ENCODE measurements around the gene C19orf53. TPM values are rescaled to one million over a fixed set of nuclear protein-coding genes. Genes with fewer than 3 reads are reported as not detected.

The C19orf53 gene
- total RNA-seq, 1 donor from 2014 or later, result 71.2 TPM

DNA sequence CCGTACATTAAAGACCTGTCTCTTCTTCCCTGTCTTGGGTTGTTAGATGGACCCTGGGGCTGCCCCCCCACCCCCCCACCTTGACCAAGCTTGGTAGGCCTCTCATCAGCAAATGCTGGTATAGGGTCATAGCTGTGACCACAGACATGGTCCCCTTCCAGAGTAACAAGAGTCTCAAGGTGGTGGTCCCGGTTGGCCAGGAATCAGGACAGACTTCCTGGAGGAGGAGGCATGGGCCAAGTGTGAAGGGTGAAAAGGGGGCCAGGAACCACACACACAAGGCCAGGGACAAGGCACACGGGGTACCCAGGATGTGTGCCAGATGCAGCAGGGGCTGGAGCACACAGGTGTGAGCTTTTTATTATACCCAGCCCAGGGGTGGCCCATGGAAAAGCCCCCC lies 11.0 kb upstream of the C19orf53 start:
- Mint-ChIP-seq H3K4me1 (ENCODE audit: low read depth) (peaks cover 14% of the 10 kb centered on the region), H3K27me3 (ENCODE audit: low read depth) (no peaks in the 10 kb centered on the region), H3K4me3 (ENCODE audit: unreplicated experiment) (peak overlapping the region; percentile 12), H3K9me3 (ENCODE audit: low read depth) (no peaks in the 10 kb centered on the region), H3K36me3 (ENCODE audit: low read depth) (peaks cover 12% of the 10 kb centered on the region), H3K27ac (ENCODE audit: unreplicated experiment) (no peak overlapping the region)
- DNase-seq (ENCODE audit: low spot score), result no peak
- TF ChIP-seq CTCF (IDR thresholded peaks at IDR 0.05), result no peak

DNA sequence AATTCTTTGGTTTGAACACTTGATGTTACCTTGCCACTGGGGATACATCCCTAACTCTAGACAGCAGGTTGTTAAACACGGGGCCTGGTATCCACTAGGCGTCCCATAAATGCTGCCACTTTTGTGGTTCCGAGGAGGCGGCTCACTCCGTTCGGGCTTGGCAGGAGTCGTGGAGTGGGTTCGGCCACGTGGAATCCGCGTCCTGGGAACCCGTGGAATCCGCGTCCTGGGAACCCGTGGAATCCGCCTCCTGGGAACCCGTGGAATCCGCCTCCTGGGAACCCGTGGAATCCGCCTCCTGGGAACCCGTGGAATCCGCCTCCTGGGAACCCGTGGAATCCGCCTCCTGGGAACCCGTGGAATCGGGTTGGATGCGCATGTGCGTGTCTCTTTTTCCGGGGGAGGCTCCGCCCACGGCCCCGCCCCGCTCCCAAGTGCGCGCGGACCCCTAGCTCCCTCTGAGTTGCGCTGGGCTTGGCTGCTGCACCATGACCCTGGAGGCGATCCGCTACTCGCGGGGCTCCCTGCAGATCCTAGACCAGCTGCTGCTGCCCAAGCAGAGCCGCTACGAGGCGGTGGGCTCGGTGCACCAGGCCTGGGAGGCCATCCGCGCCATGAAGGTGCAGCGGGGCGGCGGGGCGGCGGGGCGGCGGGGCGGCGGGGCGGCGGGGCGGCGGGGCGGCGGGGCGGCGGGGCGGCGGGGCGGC lies 10.0 kb upstream of the C19orf53 start, which contains the start of gene MRI1:
Gene MRI1 (plus strand): TSS at position 422 of the 707 bp plus-strand sequence. CDS start 67 bp downstream, at position 489.
- H3K4me1 Mint-ChIP-seq (ENCODE audit: low read depth), result peaks cover 14% of the 10 kb centered on the region
- TF ChIP-seq CTCF (IDR thresholded peaks at IDR 0.05), result no peak
- no peak for DNase-seq (ENCODE audit: low spot score)
- H3K9me3 Mint-ChIP-seq (ENCODE audit: low read depth), result no peaks in the 10 kb centered on the region
- H3K27me3 Mint-ChIP-seq (ENCODE audit: low read depth), result no peaks in the 10 kb centered on the region
- H3K27ac Mint-ChIP-seq (ENCODE audit: unreplicated experiment), result peak within 1 kb of the TSS; percentile 63
- peak within 1 kb of the TSS; percentile 82 for H3K4me3 Mint-ChIP-seq (ENCODE audit: unreplicated experiment)
- peaks cover 10% of the 10 kb centered on the region for H3K36me3 Mint-ChIP-seq (ENCODE audit: low read depth)

GRCh38 chr19:13764821-13765394 lies 9.3 kb upstream of the C19orf53 start:
- H3K27ac Mint-ChIP-seq (ENCODE audit: unreplicated experiment), result peak overlapping the region; percentile 63
- H3K9me3 Mint-ChIP-seq (ENCODE audit: low read depth), result no peaks in the 10 kb centered on the region
- peaks cover 9% of the 10 kb centered on the region for H3K36me3 Mint-ChIP-seq (ENCODE audit: low read depth)
- no peaks in the 10 kb centered on the region for H3K27me3 Mint-ChIP-seq (ENCODE audit: low read depth)
- no peak for DNase-seq (ENCODE audit: low spot score)
- no peak for TF ChIP-seq CTCF (IDR thresholded peaks at IDR 0.05)
- peaks cover 14% of the 10 kb centered on the region for H3K4me1 Mint-ChIP-seq (ENCODE audit: low read depth)
- H3K4me3 Mint-ChIP-seq (ENCODE audit: unreplicated experiment), result peak overlapping the region; percentile 82

DNA sequence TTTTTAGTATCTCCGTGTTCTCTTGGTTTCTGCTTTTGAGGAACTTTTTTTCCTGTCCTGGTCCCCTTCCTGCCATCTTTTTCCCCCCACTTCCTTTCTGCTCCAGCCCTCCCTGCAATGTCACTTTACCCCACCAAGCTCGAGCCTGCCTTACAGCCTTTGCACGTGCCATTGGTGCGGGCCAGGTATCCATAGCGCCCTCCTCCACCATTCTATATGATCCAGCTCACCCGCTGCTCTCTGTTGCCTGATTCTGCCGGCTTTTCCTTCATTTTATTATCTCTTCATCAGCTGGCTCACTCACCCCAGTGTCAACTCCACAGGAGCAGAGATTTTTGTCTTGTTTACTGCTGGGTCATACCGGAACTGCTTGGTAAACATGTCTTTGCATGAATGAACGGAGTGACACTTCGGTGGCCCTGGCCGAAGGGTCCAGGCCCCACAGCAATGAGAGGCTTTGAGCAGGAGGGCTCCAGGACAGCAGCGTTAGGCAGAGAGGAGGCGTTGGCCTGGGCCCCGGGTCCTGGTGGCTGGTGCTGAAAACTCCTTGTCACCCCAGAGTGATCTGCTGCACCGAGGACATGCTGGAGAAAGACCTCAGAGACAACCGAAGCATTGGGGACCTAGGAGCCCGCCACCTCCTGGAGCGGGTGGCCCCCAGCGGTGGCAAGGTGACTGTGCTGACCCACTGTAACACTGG lies 8.7 kb upstream of the C19orf53 start:
- Mint-ChIP-seq H3K4me3 (ENCODE audit: unreplicated experiment) (peak overlapping the region; percentile 82), H3K27me3 (ENCODE audit: low read depth) (no peaks in the 10 kb centered on the region), H3K9me3 (ENCODE audit: low read depth) (no peaks in the 10 kb centered on the region), H3K27ac (ENCODE audit: unreplicated experiment) (peak overlapping the region; percentile 63), H3K36me3 (ENCODE audit: low read depth) (peaks cover 12% of the 10 kb centered on the region), H3K4me1 (ENCODE audit: low read depth) (peaks cover 14% of the 10 kb centered on the region)
- TF ChIP-seq CTCF (IDR thresholded peaks at IDR 0.05), result no peak
- DNase-seq (ENCODE audit: low spot score), result no peak

DNA sequence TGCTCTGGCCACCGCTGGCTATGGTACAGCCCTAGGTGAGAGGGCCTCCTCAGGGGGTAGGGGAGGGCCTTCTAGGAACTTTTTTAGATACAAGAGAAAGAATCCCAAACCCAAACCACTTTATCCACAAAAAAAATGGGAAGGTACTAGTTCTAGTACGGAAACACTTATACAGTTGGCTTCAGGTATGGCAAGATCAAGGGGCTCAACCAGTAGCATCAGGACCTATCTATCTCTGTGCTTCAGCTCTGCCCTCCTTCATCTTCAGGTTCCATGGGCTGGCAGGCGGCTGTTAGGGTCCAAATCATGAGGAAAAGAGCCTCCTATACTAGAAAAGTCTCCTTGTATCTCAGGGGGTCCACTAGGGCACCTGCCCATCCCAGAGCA lies 8.2 kb upstream of the C19orf53 start:
- no peaks in the 10 kb centered on the region for H3K27me3 Mint-ChIP-seq (ENCODE audit: low read depth)
- H3K27ac Mint-ChIP-seq (ENCODE audit: unreplicated experiment), result peak overlapping the region; percentile 63
- peaks cover 12% of the 10 kb centered on the region for H3K36me3 Mint-ChIP-seq (ENCODE audit: low read depth)
- H3K9me3 Mint-ChIP-seq (ENCODE audit: low read depth), result no peaks in the 10 kb centered on the region
- no peak overlapping the region for H3K4me3 Mint-ChIP-seq (ENCODE audit: unreplicated experiment)
- TF ChIP-seq CTCF (IDR thresholded peaks at IDR 0.05), result no peak
- no peak for DNase-seq (ENCODE audit: low spot score)
- H3K4me1 Mint-ChIP-seq (ENCODE audit: low read depth), result peaks cover 14% of the 10 kb centered on the region

All from chondrocyte (in vitro differentiated cells).